ENCODE measurements around the gene SSR3. TPM values are rescaled to one million over a fixed set of nuclear protein-coding genes. Genes with fewer than 3 reads are reported as not detected.
"Not testable (repeated sequence)": the region's sequence is repeated elsewhere in the genome, so short reads cannot be mapped to it uniquely, and the experiment has no call there.

The SSR3 gene
- total and polyA plus RNA-seq, 4 donors, result 69.3 to 135 (median 113) TPM

DNA sequence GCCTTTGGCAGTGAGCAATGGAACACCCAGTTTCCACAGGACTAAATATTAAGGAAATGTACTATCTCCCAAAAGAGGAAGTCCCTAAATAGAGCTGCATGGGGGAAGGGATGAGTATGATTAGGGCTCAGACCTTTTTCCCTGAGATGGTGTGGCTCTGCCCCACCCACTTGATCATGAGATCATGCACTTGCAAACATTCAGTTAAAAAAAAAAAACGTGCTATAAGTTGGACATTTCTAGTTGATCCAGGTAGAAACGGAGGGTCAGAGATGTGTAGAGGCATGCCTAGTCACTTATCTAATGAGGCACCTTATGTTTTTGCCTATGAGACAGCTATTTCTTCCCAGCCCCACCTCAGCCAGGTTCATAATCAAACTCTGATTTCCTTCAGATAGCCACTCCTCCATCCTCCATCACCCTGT is 24.5 kb upstream of the SSR3 start:
- H3K4me3 ChIP-seq (ENCODE audit: low read length in 2 of 2), result no peak overlapping the region
- peaks cover 0 to 3% of the 10 kb centered on the region in 2 donors for H3K27me3 ChIP-seq (ENCODE audit: control insufficient read depth in 1 of 2, insufficient read depth in 2 of 2, low read length in 1 of 2)
- DNase-seq, result no peak
- WGBS, 2 donors, result 53 to 63% methylated on average over 2 of the region's 2 CpGs
- intact Hi-C loops (cut with DNase I), result no loop called here
- no peaks in the 10 kb centered on the region for H3K9me3 ChIP-seq (ENCODE audit: control insufficient read depth, low read length)
- H3K36me3 ChIP-seq (ENCODE audit: control insufficient read depth in 1 of 2, insufficient read depth in 2 of 2, low read length in 1 of 2), result no peaks in the 10 kb centered on the region
- no peak overlapping the region for H3K27ac ChIP-seq (ENCODE audit: low read depth in 1 of 2, low read length in 2 of 2)
- H3K4me1 ChIP-seq (ENCODE audit: control insufficient read depth in 1 of 2, insufficient read depth in 2 of 2, low read length in 2 of 2), result no peaks in the 10 kb centered on the region
- ATAC-seq (ENCODE audit: low FRiP score), result no peak

DNA sequence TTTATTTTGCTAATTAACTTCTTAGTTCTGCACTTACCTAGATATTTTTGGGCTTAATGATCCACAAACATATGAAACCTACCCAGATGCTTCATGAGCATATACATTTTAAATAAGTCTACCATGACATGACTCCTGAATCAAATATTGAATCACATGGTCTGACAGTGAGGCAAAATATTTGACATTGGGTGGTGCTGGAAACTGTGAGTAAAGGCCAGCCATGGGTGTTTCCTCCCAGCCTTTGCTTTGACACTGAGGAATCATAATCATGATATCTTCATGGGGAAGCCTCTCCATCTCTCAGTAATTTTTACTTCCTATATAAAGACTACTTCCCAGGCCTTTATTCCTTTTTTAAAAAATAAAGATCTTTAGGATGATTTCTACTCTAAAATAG is 22.8 kb upstream of the SSR3 start:
- Histone ChIP-seq H3K9me3 (ENCODE audit: control insufficient read depth, low read length) (no peaks in the 10 kb centered on the region), H3K4me3 (ENCODE audit: low read length in 2 of 2) (no peak overlapping the region), H3K36me3 (ENCODE audit: control insufficient read depth in 1 of 2, insufficient read depth in 2 of 2, low read length in 1 of 2) (no peaks in the 10 kb centered on the region), H3K4me1 (ENCODE audit: control insufficient read depth in 1 of 2, insufficient read depth in 2 of 2, low read length in 2 of 2) (no peaks in the 10 kb centered on the region), H3K27me3 (ENCODE audit: control insufficient read depth in 1 of 2, insufficient read depth in 2 of 2, low read length in 1 of 2) (peaks cover 0 to 3% of the 10 kb centered on the region in 2 donors), H3K27ac (ENCODE audit: low read depth in 1 of 2, low read length in 2 of 2) (no peak overlapping the region)
- DNase-seq (no peak), ATAC-seq (ENCODE audit: low FRiP score) (no peak)
- intact Hi-C loops (cut with DNase I), result no loop called here

- Histone ChIP-seq H3K27me3 (ENCODE audit: control insufficient read depth in 1 of 2, insufficient read depth in 2 of 2, low read length in 1 of 2) (no peaks in the 10 kb centered on the region), H3K27ac (ENCODE audit: low read depth in 1 of 2, low read length in 2 of 2) (no peak overlapping the region), H3K9me3 (ENCODE audit: control insufficient read depth, low read length) (no peaks in the 10 kb centered on the region), H3K4me1 (ENCODE audit: control insufficient read depth in 1 of 2, insufficient read depth in 2 of 2, low read length in 2 of 2) (no peaks in the 10 kb centered on the region), H3K36me3 (ENCODE audit: control insufficient read depth in 1 of 2, insufficient read depth in 2 of 2, low read length in 1 of 2) (no peaks in the 10 kb centered on the region), H3K4me3 (ENCODE audit: low read length in 2 of 2) (no peak overlapping the region)
- DNase-seq (no peak), ATAC-seq (ENCODE audit: low FRiP score) (no peak)
- WGBS, 2 donors, result 87 to 88% methylated on average over 2 of the region's 2 CpGs
- intact Hi-C loops (cut with DNase I), result no loop called here
Observed at GRCh38 chr3:156576651-156577348, 21.9 kb upstream of the SSR3 start.

DNA sequence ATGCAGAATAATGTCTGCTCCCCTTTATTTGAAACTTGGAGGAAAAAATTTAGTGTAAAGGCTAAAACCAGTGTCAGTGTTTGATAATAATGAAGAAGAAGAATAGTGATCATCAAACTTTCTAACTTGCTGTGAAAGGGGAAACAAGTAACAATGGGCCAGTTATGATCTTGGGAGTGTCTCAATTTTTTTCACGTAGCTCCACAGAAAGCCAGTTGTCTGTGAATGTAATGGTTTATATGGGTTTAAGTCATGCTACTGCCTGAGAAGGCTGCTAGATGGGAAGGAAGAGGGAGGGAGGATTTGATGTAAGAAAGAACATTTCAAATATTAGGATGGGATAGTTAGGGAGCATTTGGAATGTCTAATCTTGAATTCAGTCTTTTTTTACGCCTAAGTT is 21.1 kb upstream of the SSR3 start:
- no peak overlapping the region for H3K27ac ChIP-seq (ENCODE audit: low read depth in 1 of 2, low read length in 2 of 2)
- no peak overlapping the region for H3K4me3 ChIP-seq (ENCODE audit: low read length in 2 of 2)
- WGBS, 2 donors, result 91 to 97% methylated on average over 2 of the region's 2 CpGs
- no peaks in the 10 kb centered on the region for H3K4me1 ChIP-seq (ENCODE audit: control insufficient read depth in 1 of 2, insufficient read depth in 2 of 2, low read length in 2 of 2)
- intact Hi-C loops (cut with DNase I), result no loop called here
- H3K36me3 ChIP-seq (ENCODE audit: control insufficient read depth in 1 of 2, insufficient read depth in 2 of 2, low read length in 1 of 2), result no peaks in the 10 kb centered on the region
- ATAC-seq (ENCODE audit: low FRiP score) (no peak), DNase-seq (no peak)
- H3K9me3 ChIP-seq (ENCODE audit: control insufficient read depth, low read length), result no peaks in the 10 kb centered on the region
- no peaks in the 10 kb centered on the region for H3K27me3 ChIP-seq (ENCODE audit: control insufficient read depth in 1 of 2, insufficient read depth in 2 of 2, low read length in 1 of 2)

GRCh38 chr3:156575641-156576040 is 20.7 kb upstream of the SSR3 start:
- DNase-seq, result no peak
- no peak for ATAC-seq (ENCODE audit: low FRiP score)
- H3K27ac ChIP-seq (ENCODE audit: low read depth in 1 of 2, low read length in 2 of 2), result no peak overlapping the region
- H3K4me3 ChIP-seq (ENCODE audit: low read length in 2 of 2), result no peak overlapping the region
- no peaks in the 10 kb centered on the region for H3K36me3 ChIP-seq (ENCODE audit: control insufficient read depth in 1 of 2, insufficient read depth in 2 of 2, low read length in 1 of 2)
- no peaks in the 10 kb centered on the region for H3K4me1 ChIP-seq (ENCODE audit: control insufficient read depth in 1 of 2, insufficient read depth in 2 of 2, low read length in 2 of 2)
- 86 to 92% methylated on average over 3 of the region's 3 CpGs for WGBS, 2 donors
- intact Hi-C loops (cut with DNase I), result no loop called here
- no peaks in the 10 kb centered on the region for H3K27me3 ChIP-seq (ENCODE audit: control insufficient read depth in 1 of 2, insufficient read depth in 2 of 2, low read length in 1 of 2)
- H3K9me3 ChIP-seq (ENCODE audit: control insufficient read depth, low read length), result no peaks in the 10 kb centered on the region

GRCh38 chr3:156569881-156570280 is 15.0 kb upstream of the SSR3 start:
- H3K27me3 ChIP-seq (ENCODE audit: control insufficient read depth in 1 of 2, insufficient read depth in 2 of 2, low read length in 1 of 2), result not testable (repeated sequence)

DNA sequence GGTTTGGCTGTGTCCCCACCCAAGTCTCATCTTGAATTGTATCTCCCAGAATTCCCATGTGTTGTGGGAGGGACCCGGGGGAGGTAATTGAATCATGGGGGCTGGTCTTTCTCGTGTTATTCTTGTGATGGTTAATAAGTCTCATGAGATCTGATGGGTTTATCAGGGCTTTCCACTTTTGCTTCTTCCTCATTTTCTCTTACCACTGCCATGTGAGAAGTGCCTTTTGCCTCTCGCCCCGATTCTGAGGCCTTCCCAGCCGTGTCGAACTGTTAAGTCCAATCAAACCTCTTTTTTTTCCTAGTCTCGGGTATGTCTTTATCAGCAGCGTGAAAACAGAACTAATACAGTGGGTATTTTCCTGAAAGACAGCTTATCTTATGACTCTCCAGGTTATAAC is 14.1 kb upstream of the SSR3 start:
- H3K4me1 ChIP-seq (ENCODE audit: control insufficient read depth in 1 of 2, insufficient read depth in 2 of 2, low read length in 2 of 2); H3K9me3 ChIP-seq (ENCODE audit: control insufficient read depth, low read length); DNase-seq; ATAC-seq (ENCODE audit: low FRiP score); H3K27me3 ChIP-seq (ENCODE audit: control insufficient read depth in 1 of 2, insufficient read depth in 2 of 2, low read length in 1 of 2); intact Hi-C loops (cut with DNase I); H3K27ac ChIP-seq (ENCODE audit: low read depth in 1 of 2, low read length in 2 of 2); H3K4me3 ChIP-seq (ENCODE audit: low read length in 2 of 2); H3K36me3 ChIP-seq (ENCODE audit: control insufficient read depth in 1 of 2, insufficient read depth in 2 of 2, low read length in 1 of 2): not testable (repeated sequence)
- WGBS, 2 donors, result 92 to 94% methylated on average over 8 of the region's 8 CpGs

More at GRCh38 chr3:156569881-156570280, 15.0 kb upstream of the SSR3 start:
- ATAC-seq (ENCODE audit: low FRiP score); H3K9me3 ChIP-seq (ENCODE audit: control insufficient read depth, low read length); H3K4me3 ChIP-seq (ENCODE audit: low read length in 2 of 2); H3K27ac ChIP-seq (ENCODE audit: low read depth in 1 of 2, low read length in 2 of 2); DNase-seq; H3K36me3 ChIP-seq (ENCODE audit: control insufficient read depth in 1 of 2, insufficient read depth in 2 of 2, low read length in 1 of 2); H3K4me1 ChIP-seq (ENCODE audit: control insufficient read depth in 1 of 2, insufficient read depth in 2 of 2, low read length in 2 of 2); intact Hi-C loops (cut with DNase I): not testable (repeated sequence)
- 88 to 89% methylated on average over 4 of the region's 4 CpGs for WGBS, 2 donors

DNA sequence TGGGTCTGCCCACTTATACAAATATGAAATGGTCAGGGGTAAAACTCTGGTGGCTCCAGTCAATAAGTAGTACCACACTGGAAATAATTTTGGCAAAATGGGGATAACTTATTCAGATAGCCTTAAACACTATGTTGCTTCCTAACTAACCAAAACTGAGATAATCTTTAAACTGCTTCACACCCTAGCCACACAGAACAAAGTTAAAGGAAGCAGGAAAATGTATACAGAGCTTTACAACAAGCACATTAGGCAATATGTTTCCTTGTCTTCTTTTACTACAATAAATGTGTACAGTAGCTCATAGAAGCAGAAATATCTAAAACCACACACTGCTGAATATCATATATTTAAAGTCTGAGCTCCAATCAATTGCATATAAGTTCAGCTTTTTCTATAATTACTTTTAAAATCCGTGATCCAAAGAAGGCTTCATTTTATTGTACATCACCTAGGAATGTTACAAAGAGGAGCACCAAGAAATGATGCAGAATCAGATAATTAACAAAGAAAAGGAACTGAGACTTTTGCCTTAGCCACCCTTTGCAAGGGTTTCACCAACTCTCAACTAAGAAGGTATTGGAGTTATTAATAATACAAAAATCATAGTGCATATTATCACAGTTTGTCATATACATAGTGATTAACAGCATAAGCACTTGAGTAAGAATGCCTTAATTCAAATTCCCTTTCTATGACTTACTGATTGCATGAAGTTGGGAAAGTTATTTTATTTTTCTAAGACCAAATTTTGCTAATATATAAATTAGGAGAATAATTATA is 9.2 kb upstream of the SSR3 start:
- Histone ChIP-seq H3K36me3 (ENCODE audit: control insufficient read depth in 1 of 2, insufficient read depth in 2 of 2, low read length in 1 of 2) (no peaks in the 10 kb centered on the region), H3K27me3 (ENCODE audit: control insufficient read depth in 1 of 2, insufficient read depth in 2 of 2, low read length in 1 of 2) (no peaks in the 10 kb centered on the region), H3K4me1 (ENCODE audit: control insufficient read depth in 1 of 2, insufficient read depth in 2 of 2, low read length in 2 of 2) (no peaks in the 10 kb centered on the region), H3K9me3 (ENCODE audit: control insufficient read depth, low read length) (no peaks in the 10 kb centered on the region), H3K27ac (ENCODE audit: low read depth in 1 of 2, low read length in 2 of 2) (no peak overlapping the region), H3K4me3 (ENCODE audit: low read length in 2 of 2) (no peak overlapping the region)
- intact Hi-C loops (cut with DNase I), result no loop called here
- no peak for DNase-seq
- ATAC-seq (ENCODE audit: low FRiP score), result no peak
- WGBS, 2 donors, result 66 to 68% methylated on average over 1 of the region's 1 CpG

- 81 to 88% methylated on average over 8 of the region's 8 CpGs for WGBS, 2 donors
- DNase-seq; ATAC-seq (ENCODE audit: low FRiP score); H3K4me1 ChIP-seq (ENCODE audit: control insufficient read depth in 1 of 2, insufficient read depth in 2 of 2, low read length in 2 of 2); intact Hi-C loops (cut with DNase I); H3K27me3 ChIP-seq (ENCODE audit: control insufficient read depth in 1 of 2, insufficient read depth in 2 of 2, low read length in 1 of 2); H3K27ac ChIP-seq (ENCODE audit: low read depth in 1 of 2, low read length in 2 of 2); H3K9me3 ChIP-seq (ENCODE audit: control insufficient read depth, low read length); H3K4me3 ChIP-seq (ENCODE audit: low read length in 2 of 2); H3K36me3 ChIP-seq (ENCODE audit: control insufficient read depth in 1 of 2, insufficient read depth in 2 of 2, low read length in 1 of 2): not testable (repeated sequence)
Observed at GRCh38 chr3:156562486-156562885, 7.6 kb upstream of the SSR3 start.
